GM21737 (cell line): ENCODE data around the gene CLDN17.

ENCODE experiments used
- ATAC-seq: cut with Tn5 transposase; IDR thresholded peaks from one replicate; pipeline ENCODE4 v1.9.1; 2021; ENCODE audit warnings: mild to moderate bottlenecking, moderate library complexity; ENCODE audit not compliant: unreplicated experiment

Gene CLDN17, protein sequence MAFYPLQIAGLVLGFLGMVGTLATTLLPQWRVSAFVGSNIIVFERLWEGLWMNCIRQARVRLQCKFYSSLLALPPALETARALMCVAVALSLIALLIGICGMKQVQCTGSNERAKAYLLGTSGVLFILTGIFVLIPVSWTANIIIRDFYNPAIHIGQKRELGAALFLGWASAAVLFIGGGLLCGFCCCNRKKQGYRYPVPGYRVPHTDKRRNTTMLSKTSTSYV

GRCh38 chr21:30166705-30167104, at the start of gene CLDN17:
TSS of gene CLDN17 (minus strand) at chr21:30166805. CDS start at chr21:30166617, 188 bp downstream.
- ATAC-seq = no peak

DNA sequence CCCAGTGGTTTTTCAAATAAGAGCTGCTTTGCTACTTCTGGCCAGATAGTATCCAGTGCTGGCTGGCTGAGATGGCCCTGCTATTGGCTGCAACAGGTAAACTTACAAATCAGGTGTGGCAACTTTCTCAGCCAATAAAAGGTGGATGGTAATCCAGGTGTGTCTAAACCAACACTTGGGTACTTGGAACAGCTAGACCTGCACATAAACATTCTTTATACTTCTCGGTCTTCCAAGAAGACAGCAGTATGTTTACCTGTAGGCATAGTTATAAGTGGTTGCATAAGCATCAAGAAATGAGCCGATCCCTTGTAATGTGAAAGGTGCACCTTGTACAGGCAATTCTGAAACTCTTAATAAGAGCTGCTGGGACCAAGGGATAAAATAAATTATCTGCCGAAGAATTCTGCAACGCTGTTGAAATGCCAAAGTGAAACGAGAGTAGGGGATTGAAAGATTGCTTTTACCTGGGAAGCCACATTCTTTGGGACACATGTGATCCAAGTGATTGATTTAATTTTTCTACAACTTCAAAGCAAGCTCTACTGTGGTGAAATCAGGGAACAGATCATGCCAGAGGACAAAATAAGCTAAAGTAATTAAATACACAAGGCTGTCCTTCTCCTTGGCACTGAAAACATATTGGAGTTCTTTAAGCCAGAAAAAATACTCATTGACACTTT, 49.6 kb upstream of the CLDN17 start, which contains the start of gene CLDN8:
Gene CLDN8 (minus strand): TSS at position 57 of the 683 bp plus-strand sequence. CDS start 172 bp downstream, outside the sequence.
- no peak for ATAC-seq

- ATAC-seq = no peak
Observed at GRCh38 chr21:30211071-30211470, 44.5 kb upstream of the CLDN17 start.

DNA sequence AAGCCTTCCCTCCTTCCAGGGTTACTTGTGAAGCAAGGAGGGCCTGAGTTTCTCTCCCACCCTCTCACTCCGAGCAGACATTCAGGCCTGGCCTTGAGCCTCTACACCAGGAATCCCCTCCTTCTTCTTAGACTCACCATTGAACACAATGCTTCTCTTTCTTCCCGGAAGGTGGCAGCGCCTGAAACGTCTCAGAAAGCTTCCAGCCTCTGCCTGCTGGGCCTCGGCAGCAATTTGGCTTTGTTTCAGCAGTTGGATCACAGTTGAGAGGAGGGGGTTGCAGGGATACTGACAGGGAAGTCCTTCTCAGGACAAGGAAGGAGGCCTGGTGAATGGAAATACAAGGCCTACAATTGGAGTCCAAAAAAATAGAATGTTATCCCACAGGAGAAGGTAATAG, 43.0 kb upstream of the CLDN17 start:
- ATAC-seq = no peak

DNA sequence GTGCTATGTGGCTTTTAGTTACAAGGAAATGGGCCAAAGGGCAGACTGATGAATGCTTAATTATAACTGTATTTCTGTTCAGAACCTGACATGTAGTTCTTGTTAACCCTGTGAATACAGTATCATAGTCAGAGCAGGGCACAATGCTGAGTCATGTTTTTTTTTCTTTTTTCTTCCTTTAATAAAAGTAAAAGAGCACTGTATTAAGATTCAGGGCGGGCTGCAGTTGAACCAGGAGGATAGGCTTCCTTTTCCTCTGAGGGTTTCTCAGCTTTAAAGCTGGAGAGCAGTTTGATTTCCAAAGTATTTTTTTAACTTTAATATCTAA, 40.6 kb upstream of the CLDN17 start:
- no peak for ATAC-seq

- no peak for ATAC-seq
Observed at GRCh38 chr21:30206551-30207251, 40.1 kb upstream of the CLDN17 start.

DNA sequence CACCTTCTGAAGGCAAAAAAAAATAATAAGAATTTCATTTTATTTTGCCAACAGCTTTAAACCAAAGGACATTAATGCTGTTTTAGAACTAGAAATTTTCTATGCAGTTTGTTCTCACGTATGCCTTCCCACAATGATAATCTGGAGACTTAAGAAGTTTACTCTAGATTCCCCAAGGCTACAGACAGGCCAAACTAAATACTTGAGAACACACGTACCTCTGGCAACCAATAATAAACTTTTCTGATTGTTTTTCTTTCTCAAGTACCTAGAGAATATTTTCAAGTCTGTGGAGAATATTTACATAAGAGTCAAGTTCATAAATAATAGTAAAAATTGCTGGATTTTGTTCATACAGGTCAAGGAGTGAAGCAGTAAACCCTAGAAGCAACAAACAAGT, 33.4 kb upstream of the CLDN17 start:
- ATAC-seq = no peak

DNA sequence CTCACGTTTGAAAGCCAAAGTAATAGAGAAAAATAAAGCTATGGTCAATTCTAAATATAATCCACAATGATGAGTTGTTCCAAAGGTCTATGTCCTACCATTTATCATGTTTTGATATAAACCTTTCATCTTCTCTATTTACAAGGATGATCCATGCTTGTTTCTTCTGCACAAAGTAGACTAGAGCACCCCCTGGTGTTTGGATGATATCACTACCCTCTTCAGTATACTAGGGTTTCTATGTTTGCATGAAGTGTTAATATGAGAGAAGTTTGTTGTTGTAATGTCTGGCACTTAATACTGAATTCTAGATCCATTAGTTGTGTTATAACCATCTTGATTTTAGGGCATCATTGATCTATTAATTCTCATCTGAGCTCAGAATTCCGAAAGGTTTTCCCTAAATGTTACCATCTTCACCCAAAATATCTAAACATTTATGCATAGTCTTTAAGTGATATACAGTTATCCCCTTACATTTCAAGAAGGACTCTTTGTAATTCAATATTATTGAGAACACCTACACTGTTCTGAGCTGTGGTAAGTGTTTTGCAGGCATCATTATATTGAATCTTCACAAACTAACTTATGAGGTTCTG, 28.2 kb upstream of the CLDN17 start:
- no peak for ATAC-seq

GRCh38 chr21:30193201-30193600, 26.6 kb upstream of the CLDN17 start:
- ATAC-seq = no peak

DNA sequence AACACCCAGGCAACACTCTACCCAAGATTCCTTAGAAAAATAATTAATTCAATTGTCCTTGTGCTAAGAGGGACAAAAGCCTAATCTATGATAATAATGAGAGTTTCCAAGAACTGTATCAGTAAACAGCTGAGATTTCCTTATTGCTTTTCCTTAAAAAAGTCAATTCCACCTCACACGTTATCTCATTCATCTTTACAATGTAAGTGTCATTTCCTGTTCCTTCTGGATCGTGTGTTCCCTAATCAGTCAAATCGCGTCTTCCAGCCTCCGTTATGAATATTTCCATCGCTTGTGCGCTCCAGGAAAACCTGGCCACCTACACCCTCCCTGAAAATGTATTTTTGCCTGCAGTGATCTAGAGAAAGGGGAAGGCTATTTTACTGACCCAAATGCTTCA, 23.9 kb upstream of the CLDN17 start:
- no peak for ATAC-seq

DNA sequence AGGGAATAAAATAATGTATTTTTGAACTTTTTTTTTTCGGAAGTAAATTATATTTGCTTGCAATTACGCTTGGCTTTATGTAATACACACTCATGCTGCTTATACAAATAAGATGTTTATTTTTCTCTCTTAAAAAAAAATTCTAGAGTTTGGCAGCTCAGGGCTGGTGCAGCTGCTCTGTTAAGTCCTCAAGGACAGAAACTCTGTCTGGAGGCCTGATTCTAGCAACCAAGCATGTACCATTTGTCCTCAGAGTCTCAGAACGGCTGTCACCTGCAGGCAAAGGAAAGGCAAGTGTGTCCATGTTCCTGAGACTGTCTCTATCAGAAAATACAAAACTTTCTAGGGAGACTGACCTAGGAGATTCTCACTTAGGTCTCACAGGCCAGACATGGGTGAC, 23.2 kb upstream of the CLDN17 start:
- ATAC-seq = no peak

- ATAC-seq = no peak
Observed at GRCh38 chr21:30186242-30186641, 19.6 kb upstream of the CLDN17 start.

DNA sequence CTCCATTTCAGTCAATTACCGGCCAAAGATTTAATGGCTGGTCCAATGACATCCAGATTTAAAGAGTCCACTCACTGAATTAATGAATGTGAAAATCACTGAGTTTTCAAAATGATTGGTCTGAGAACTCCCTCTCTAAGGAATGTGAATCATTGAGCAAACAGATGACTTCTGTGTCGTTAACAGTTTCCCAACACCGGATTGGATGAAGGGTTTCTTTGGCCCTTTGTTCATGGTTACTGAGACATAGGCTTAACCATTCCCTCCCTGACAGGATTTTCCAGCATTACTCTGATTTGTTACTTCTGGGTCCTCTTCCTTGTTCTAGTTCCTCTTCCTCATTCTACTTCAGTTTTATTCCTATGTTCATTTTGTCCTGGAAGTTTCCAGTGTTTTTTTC, 1.5 kb upstream of the CLDN17 start:
- no peak for ATAC-seq

DNA sequence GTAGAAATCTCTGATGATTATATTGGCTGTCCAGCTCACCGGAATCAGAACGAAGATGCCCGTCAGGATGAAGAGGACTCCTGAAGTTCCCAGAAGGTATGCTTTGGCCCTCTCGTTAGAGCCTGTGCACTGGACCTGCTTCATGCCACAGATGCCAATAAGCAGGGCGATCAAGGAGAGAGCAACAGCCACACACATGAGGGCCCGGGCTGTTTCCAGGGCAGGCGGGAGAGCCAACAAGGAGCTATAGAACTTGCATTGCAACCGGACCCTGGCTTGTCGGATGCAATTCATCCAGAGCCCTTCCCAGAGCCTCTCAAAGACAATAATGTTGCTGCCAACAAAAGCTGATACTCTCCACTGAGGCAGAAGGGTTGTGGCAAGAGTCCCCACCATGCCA, 434 bp downstream of the CLDN17 start:
- ATAC-seq = no peak

- ATAC-seq = no peak
Observed at GRCh38 chr21:30164796-30165195, 1.8 kb downstream of the CLDN17 start.

- no peak for ATAC-seq
Observed at GRCh38 chr21:30153697-30154340, 12.8 kb downstream of the CLDN17 start.

DNA sequence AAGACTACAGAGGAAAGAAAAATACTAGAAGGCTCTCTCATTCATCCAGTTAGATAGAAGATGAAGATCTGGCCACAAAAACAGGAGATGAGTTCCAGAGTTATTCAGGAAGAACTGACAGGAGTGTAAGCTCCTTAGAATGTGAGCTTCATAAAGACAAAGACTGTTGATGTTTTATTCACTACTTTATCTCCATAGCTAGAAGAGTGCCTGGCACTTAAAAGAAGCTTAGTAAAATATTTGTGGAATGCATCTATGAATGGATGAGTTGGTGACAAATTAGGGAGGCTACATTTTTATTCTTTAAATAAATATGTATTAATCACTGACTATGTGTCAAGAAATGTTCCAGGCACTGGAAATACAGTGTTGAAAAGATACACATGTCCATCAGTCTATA, 13.8 kb downstream of the CLDN17 start:
- ATAC-seq = no peak

GRCh38 chr21:30148906-30149305, 17.7 kb downstream of the CLDN17 start:
- ATAC-seq = no peak

DNA sequence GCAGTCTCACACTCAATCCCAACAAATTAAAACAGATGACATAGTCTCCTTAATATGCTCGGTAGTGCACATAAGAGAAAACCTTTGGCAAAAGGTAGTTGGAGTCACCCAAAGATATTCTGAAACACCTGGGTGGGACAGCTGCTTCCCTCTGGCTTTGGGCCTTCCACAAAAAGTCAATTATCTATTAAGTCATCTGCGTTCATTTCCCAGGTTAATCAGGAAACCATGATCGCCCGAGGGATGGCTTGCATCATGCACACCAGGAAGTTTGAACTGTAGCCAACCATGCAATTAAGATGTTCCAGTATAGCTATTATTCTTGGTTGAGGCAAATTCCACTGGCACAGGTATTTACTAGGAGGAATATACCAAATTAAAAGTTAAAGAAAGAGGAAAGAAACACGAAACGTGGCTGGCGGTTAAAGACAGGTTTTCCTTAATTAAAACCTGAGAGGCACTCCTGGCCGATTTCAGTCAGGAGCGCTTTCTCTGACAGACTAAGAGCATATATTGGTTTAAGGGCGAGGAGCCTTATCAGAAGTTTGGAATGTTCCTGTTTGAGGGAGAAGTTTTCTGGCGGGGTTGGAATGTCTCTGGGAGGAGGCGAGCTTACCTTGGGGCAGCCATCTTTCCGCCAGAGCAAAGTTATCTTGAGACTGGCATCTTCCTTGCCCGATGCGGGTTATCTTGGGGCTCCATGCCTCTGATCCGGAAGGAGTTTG, 19.9 kb downstream of the CLDN17 start:
- no peak for ATAC-seq

- no peak for ATAC-seq
Observed at GRCh38 chr21:30138483-30138882, 28.1 kb downstream of the CLDN17 start.

- ATAC-seq = no peak
Observed at GRCh38 chr21:30129246-30129645, 37.4 kb downstream of the CLDN17 start.
